T-helper 1 cell treated with Interleukin-12 subunit alpha and Interleukin-12 subunit beta and Interleukin-4 antibody, amounts not matched to agents 30 μg/mL and 1 μg/mL, for 36 hours (primary cell): ENCODE results near the gene ADARB2.

ENCODE experiments used
- H3K27ac Mint-ChIP-seq: one replicate; pipeline ENCODE4 v1.8.0; 2021; ENCODE audit warnings: mild to moderate bottlenecking, mixed read lengths
- H3K27me3 Mint-ChIP-seq: one replicate; pipeline ENCODE4 v1.8.0; 2021; ENCODE audit warnings: low read depth, mixed read lengths
- H3K36me3 Mint-ChIP-seq: one replicate; pipeline ENCODE4 v1.8.0; 2021; ENCODE audit warnings: low read depth, mixed read lengths
- H3K4me1 Mint-ChIP-seq: one replicate; pipeline ENCODE4 v1.8.0; 2021; ENCODE audit warnings: low read depth, mixed read lengths
- H3K4me3 Mint-ChIP-seq: one replicate; pipeline ENCODE4 v1.8.0; 2021; ENCODE audit warnings: mild to moderate bottlenecking, moderate library complexity, mixed read lengths
- H3K9me3 Mint-ChIP-seq: one replicate; pipeline ENCODE4 v1.8.0; 2021; ENCODE audit warnings: mixed read lengths

Gene ADARB2

DNA sequence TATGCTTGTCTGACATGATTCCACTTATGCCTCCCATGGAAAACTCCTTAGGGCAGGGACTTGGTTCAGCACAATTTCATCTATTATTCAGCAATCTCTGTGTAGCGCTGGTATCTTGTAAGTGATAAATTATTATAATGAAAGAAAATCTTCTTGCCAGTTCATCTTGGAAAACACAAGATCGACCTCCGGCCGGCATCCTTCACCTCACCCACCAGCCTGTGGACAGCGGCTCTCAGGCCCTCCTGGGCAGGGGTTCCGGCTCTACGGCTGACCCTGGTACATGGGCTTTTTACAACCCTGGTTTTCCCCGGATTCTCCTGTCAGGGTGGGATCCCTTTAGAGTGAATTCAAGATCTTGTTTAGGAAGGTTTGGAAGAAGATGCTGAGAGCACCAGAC is 145.6 kb downstream of the ADARB2 start:
- no peak overlapping the region for H3K27ac Mint-ChIP-seq
- H3K9me3 Mint-ChIP-seq, result peaks cover 9% of the 10 kb centered on the region
- H3K4me1 Mint-ChIP-seq, result no peaks in the 10 kb centered on the region
- no peak overlapping the region for H3K4me3 Mint-ChIP-seq
- H3K27me3 Mint-ChIP-seq, result no peaks in the 10 kb centered on the region
- H3K36me3 Mint-ChIP-seq, result no peaks in the 10 kb centered on the region

GRCh38 chr10:1591045-1591444 is 146.3 kb downstream of the ADARB2 start:
- Mint-ChIP-seq H3K27me3 (no peaks in the 10 kb centered on the region), H3K27ac (no peak overlapping the region), H3K36me3 (no peaks in the 10 kb centered on the region), H3K4me1 (no peaks in the 10 kb centered on the region), H3K4me3 (no peak overlapping the region), H3K9me3 (peaks cover 9% of the 10 kb centered on the region)

- Mint-ChIP-seq H3K27ac (no peak overlapping the region), H3K36me3 (no peaks in the 10 kb centered on the region), H3K27me3 (no peaks in the 10 kb centered on the region), H3K9me3 (peaks cover 9% of the 10 kb centered on the region), H3K4me3 (no peak overlapping the region), H3K4me1 (no peaks in the 10 kb centered on the region)
Measured at GRCh38 chr10:1589257-1589656, 148.1 kb downstream of the ADARB2 start.

- Mint-ChIP-seq H3K4me3 (no peak overlapping the region), H3K9me3 (peaks cover under 1% of the 10 kb centered on the region), H3K4me1 (no peaks in the 10 kb centered on the region), H3K36me3 (no peaks in the 10 kb centered on the region), H3K27me3 (no peaks in the 10 kb centered on the region), H3K27ac (no peak overlapping the region)
Measured at GRCh38 chr10:1582739-1583138, 154.6 kb downstream of the ADARB2 start.

DNA sequence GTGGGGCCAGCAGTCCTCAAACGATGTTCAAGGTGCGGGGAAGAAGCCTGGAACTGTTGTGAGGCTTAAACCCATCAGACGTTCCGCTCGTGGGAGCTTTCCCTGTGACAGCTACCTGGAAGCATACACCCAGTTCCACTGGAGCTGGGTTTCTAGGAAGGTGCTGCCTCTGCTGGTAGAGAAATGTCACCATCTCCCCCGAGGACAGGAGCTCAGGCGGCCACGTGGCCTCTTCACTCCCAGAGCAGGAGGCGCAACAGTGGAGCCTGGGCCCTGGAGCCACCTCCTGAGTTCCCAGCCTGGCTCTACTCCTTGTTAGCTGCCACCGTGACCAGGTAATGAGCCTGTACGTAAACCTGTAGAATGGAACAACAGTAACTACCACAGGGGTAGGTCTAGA is 156.1 kb downstream of the ADARB2 start:
- H3K27ac Mint-ChIP-seq, result no peak overlapping the region
- no peaks in the 10 kb centered on the region for H3K9me3 Mint-ChIP-seq
- no peaks in the 10 kb centered on the region for H3K36me3 Mint-ChIP-seq
- H3K27me3 Mint-ChIP-seq, result no peaks in the 10 kb centered on the region
- no peaks in the 10 kb centered on the region for H3K4me1 Mint-ChIP-seq
- H3K4me3 Mint-ChIP-seq, result no peak overlapping the region

GRCh38 chr10:1579671-1580070 is 157.7 kb downstream of the ADARB2 start:
- Mint-ChIP-seq H3K9me3 (no peaks in the 10 kb centered on the region), H3K4me1 (no peaks in the 10 kb centered on the region), H3K4me3 (no peak overlapping the region), H3K27ac (no peak overlapping the region), H3K27me3 (no peaks in the 10 kb centered on the region), H3K36me3 (no peaks in the 10 kb centered on the region)

DNA sequence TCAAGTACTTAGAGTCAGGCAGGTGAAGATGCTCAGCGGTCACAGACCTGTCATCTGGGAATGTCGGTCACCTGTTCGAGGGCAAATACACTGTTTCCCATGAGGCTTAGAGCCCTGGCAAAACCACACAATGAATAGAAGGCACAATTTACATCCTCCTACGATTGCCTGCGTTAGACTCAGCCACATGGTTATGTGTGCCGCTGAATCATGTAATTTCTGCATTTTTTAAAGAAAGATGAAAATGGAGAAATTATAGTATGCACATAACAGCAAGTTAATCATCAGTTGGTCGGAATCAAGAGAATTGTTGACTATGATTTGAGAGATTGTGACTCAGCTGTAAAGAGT is 158.2 kb downstream of the ADARB2 start:
- Mint-ChIP-seq H3K27me3 (no peaks in the 10 kb centered on the region), H3K27ac (no peak overlapping the region), H3K4me1 (no peaks in the 10 kb centered on the region), H3K4me3 (no peak overlapping the region), H3K9me3 (no peaks in the 10 kb centered on the region), H3K36me3 (no peaks in the 10 kb centered on the region)

DNA sequence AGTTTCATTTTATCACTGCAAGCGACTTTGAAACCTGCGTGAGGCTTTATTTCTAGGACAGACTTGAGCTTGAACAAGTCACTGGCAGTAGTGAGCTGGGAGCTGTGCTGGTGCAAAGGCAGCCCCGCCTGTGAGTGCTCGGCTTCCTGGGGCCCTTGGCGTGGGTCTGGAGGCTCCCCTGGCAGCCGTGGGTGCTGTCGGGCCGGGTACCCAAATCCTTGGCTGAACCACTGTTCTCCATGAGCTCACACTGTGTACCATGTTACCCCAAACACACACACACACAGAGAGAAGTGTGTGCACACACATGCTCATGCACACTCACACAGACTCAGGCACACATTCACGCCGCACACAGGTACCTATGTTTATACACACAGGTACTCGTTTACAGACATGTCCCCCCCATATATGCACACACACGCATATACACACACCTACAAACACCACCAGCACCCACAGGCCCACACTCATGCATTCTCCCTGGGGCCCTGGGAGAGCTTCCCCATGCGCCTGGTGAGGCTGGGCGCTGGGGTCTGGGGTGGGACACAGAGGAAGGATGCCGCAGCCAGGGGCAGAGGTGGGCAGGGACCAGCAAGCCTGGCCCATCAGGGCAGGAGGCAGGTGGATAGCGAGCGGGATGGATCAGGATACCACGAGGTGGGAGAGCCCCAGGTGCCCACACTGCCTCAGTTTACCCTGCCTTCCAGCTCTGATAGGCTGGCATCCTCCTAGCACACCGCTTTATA is 158.8 kb downstream of the ADARB2 start:
- Mint-ChIP-seq H3K27ac (no peak overlapping the region), H3K36me3 (no peaks in the 10 kb centered on the region), H3K4me3 (no peak overlapping the region), H3K9me3 (no peaks in the 10 kb centered on the region), H3K4me1 (no peaks in the 10 kb centered on the region), H3K27me3 (no peaks in the 10 kb centered on the region)

DNA sequence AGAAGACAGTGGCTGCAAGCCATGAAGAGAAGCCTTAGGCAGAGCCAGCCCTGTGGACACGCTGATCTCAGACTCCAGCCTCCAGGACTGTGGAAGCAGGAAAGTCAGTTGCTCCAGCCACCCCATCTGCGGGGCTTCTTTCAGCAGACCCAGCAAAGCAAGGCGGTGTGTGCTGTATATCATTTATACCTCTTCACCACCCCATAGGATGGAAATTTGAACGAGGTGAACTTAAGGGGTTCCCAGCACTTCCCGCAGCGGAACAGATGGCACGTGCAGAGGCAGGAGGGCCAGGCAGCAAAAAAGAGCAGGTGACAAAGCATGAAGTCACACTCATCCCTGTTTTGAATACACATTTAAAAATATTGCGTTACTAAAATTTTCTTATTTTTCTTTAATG is 159.4 kb downstream of the ADARB2 start:
- no peak overlapping the region for H3K4me3 Mint-ChIP-seq
- no peaks in the 10 kb centered on the region for H3K27me3 Mint-ChIP-seq
- H3K4me1 Mint-ChIP-seq, result no peaks in the 10 kb centered on the region
- no peaks in the 10 kb centered on the region for H3K36me3 Mint-ChIP-seq
- no peaks in the 10 kb centered on the region for H3K9me3 Mint-ChIP-seq
- H3K27ac Mint-ChIP-seq, result no peak overlapping the region

GRCh38 chr10:1577373-1577770 is 160.0 kb downstream of the ADARB2 start:
- Mint-ChIP-seq H3K36me3 (no peaks in the 10 kb centered on the region), H3K27me3 (no peaks in the 10 kb centered on the region), H3K4me1 (no peaks in the 10 kb centered on the region), H3K27ac (no peak overlapping the region), H3K9me3 (no peaks in the 10 kb centered on the region), H3K4me3 (no peak overlapping the region)

- H3K36me3 Mint-ChIP-seq, result no peaks in the 10 kb centered on the region
- no peak overlapping the region for H3K27ac Mint-ChIP-seq
- no peaks in the 10 kb centered on the region for H3K9me3 Mint-ChIP-seq
- no peaks in the 10 kb centered on the region for H3K4me1 Mint-ChIP-seq
- no peaks in the 10 kb centered on the region for H3K27me3 Mint-ChIP-seq
- no peak overlapping the region for H3K4me3 Mint-ChIP-seq
Measured at GRCh38 chr10:1576467-1577372, 160.6 kb downstream of the ADARB2 start.

DNA sequence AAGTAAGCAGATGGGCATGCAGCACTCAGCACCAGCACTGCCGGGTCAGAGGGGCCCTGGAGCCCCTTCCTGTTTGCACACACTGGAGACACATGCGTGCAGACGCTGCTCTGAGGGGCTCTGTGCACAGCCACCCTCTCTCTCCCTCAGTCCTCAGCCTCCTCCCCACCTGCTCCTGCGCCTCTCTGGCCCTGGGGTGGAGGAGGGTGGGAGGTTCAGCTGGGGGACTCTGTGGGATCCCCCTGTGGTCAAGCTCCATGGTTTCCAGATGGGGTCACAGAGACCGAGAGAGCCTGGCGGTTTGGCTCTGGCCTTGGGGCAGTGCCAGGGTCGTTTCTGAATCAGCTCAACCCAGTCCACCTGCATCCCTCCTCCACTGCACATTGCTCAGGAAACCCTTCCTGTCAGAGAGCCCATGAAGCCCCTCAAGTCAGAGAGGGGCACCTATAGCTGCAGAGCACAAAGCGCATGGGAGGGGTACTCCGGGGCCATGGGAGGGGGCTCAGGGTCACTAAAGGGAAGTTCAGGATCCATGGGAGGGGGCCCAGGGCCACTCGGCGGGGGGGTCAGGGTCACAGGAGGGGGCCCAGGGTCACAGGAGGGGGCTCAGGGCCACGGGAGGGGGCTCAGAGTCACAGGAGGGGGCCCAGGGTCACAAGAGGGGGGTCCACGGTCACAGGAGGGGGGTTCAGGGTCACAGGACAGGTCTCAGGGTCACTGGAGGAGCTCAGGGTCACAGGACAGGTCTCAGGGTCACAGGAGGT is 161.7 kb downstream of the ADARB2 start:
- Mint-ChIP-seq H3K4me1 (no peaks in the 10 kb centered on the region), H3K36me3 (no peaks in the 10 kb centered on the region), H3K4me3 (no peak overlapping the region), H3K27ac (no peak overlapping the region), H3K27me3 (no peaks in the 10 kb centered on the region), H3K9me3 (no peaks in the 10 kb centered on the region)

DNA sequence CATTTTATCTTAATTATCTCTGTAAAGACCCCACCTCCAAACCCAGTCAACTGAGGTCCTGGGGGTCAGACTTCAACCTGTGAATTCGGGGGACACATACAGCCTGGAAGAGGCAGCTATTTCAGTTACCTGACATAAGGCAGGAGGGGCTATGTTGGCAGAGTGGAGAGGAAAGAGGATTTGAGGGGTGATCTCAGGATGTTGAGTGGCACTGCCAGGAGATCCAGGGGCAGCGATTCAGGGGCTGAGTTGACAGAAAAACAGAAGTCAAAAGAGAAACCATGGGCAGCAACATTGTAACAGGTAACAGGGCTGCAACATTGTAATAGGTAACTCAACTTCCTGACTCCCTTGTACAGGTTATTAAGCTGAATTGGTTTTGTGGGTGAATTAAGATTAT is 162.6 kb downstream of the ADARB2 start:
- no peaks in the 10 kb centered on the region for H3K4me1 Mint-ChIP-seq
- no peak overlapping the region for H3K4me3 Mint-ChIP-seq
- H3K9me3 Mint-ChIP-seq, result no peaks in the 10 kb centered on the region
- H3K36me3 Mint-ChIP-seq, result no peaks in the 10 kb centered on the region
- H3K27ac Mint-ChIP-seq, result no peak overlapping the region
- no peaks in the 10 kb centered on the region for H3K27me3 Mint-ChIP-seq

DNA sequence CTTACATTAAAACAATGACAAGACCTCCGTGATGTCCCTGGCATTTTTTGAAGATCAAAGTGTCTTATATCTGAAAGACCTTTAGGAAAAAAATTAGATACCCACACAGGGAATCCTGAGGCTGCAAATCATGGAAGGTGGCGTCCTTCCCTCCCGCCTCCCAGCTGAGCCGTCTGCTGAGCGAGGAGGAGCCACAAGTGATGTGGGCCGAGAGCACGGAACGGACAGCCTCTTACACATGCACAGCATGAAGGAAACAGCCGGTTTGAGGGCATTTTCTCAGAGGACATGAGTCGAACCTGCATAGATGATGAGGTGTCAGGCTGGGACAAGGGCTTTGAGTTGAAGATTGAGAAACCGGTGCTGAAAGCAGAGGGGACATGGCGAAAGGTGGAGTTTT is 163.3 kb downstream of the ADARB2 start:
- no peaks in the 10 kb centered on the region for H3K9me3 Mint-ChIP-seq
- H3K4me3 Mint-ChIP-seq, result no peak overlapping the region
- H3K36me3 Mint-ChIP-seq, result no peaks in the 10 kb centered on the region
- no peaks in the 10 kb centered on the region for H3K27me3 Mint-ChIP-seq
- no peak overlapping the region for H3K27ac Mint-ChIP-seq
- H3K4me1 Mint-ChIP-seq, result no peaks in the 10 kb centered on the region
